HG03097 (cell line): ENCODE results near the gene ARPC2.
A peak's percentile ranks its signal among the peaks of the same experiment; 100 is the strongest.

Experiments used
- ATAC-seq: cut with Tn5 transposase; IDR thresholded peaks from one replicate; pipeline ENCODE4 v1.9.1; 2021; ENCODE audit not compliant: unreplicated experiment, low FRiP score

ARPC2 gene

GRCh38 chr2:218252509-218253231 is 35.7 kb downstream of the ARPC2 start:
- no peak for ATAC-seq

GRCh38 chr2:218253232-218253625 is 36.2 kb downstream of the ARPC2 start:
- no peak for ATAC-seq

- ATAC-seq = no peak
Observed at GRCh38 chr2:218255446-218255845, 38.5 kb downstream of the ARPC2 start.

GRCh38 chr2:218256612-218257350 is 39.8 kb downstream of the ARPC2 start:
- no peak for ATAC-seq

DNA sequence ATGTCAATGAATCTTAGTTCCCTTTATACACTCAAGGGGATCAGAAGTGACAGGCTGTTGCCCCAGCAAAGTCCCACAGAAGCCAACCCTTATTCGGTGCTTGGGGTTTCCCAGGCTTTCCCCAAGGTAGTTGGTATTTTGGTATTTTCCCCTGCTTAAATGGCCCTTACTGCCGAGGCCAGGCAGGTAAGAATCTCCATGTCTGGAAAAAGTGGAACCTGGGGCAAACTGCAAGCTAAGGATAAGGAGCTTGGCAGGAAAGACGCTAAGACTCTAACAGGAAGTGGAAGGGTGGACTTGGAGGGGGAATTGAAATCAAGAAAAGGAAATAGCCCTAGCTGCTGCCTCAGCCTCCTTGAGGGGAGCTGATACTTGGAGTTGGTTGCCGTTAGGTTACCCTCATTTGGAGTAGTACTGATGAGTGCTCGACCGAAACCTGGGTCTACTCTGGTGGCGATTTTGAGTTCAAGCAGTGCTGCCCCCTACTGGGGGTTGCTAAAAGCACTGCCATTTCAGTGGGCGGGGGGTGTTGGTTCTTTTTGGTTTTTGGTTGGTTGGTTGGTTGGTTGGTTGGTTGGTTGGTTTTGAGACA is 40.5 kb downstream of the ARPC2 start:
- ATAC-seq = peak; percentile 55

- no peak for ATAC-seq
Observed at GRCh38 chr2:218259099-218259961, 42.3 kb downstream of the ARPC2 start.

- no peak for ATAC-seq
Observed at GRCh38 chr2:218260166-218260565, 43.2 kb downstream of the ARPC2 start.

DNA sequence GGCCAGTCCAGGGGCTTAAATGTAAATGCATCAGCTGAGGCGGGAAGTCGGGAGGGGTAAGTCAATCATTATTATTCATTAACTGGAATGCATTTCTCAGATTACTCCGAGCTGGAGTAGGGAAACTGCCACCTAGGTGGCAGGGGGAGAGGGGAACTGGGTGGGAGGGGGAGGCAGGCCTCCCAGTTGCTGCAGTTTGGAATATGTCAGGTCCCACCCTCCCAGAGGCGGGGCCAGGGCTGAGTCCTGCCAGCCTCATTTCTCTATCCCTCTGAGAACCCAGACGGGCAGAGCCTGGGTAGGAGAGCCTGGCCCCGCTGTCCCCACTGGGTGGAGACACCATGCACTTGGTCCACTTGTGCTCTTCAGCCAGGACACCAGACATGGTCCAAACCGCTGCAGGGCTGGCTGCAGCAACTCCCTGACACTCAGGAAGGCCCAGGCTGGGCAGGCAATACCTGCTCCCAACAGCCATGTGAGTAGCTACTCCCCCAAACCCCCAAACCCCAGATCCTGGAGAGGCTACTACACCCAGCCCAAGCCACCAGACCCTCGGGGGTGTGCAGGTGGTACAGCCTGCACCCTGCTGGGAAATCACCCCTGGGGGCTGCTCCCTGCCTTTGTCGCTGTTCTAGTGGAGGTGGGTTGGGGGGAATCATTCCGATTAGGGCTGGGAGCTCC is 43.9 kb downstream of the ARPC2 start, which contains the start of gene GPBAR1:
GPBAR1 (plus strand) TSS at position 274 of the 681 bp plus-strand sequence. CDS start 1,710 bp downstream, outside the sequence.
- ATAC-seq = no peak

DNA sequence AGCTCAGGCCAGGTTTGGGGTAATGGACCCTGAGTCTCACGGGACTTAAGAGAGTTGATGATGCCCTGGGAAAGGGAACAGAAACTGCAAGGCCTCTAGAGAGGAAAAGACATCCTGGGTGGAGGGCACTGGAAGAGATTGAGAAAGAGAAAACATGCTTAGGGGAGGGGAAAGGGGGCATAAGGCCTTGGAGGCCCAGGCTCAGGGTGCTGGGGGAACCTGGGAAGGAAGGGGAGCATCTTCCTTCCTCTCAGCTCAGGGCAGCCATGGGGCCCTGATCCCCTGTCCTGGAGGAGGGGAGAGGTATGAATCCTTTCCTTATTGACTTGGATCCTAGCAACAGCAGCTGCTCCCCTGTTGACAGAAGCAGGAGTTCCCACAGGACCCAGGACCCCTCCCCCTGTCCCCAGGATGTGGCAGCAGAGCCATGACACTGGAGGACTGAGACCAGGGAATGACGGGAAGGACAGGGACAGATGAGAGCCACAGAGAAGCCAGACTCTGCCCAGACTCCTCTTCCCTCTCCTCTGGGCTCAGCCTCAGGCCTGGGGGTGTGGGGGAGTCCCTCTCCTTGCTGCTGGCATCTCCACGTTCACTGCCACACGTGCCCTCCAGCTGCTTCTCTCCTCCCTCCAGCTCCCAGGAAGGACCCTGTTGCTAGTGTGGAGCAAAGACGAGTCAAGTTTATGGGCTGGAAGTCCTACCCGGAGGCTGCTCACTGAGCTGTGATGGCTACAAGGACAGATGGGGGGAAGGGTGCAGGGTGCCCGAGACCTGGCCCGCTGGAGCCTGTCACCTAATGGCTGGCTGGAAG is 44.6 kb downstream of the ARPC2 start:
- no peak for ATAC-seq

- no peak for ATAC-seq
Observed at GRCh38 chr2:218262237-218262600, 45.2 kb downstream of the ARPC2 start.

- no peak for ATAC-seq
Observed at GRCh38 chr2:218262631-218263586, 45.9 kb downstream of the ARPC2 start.

- ATAC-seq = no peak
Observed at GRCh38 chr2:218263817-218264641, 47.0 kb downstream of the ARPC2 start.

- no peak for ATAC-seq
Observed at GRCh38 chr2:218264773-218265561, 48.0 kb downstream of the ARPC2 start.

GRCh38 chr2:218265626-218266025 is 48.6 kb downstream of the ARPC2 start:
- ATAC-seq = no peak

DNA sequence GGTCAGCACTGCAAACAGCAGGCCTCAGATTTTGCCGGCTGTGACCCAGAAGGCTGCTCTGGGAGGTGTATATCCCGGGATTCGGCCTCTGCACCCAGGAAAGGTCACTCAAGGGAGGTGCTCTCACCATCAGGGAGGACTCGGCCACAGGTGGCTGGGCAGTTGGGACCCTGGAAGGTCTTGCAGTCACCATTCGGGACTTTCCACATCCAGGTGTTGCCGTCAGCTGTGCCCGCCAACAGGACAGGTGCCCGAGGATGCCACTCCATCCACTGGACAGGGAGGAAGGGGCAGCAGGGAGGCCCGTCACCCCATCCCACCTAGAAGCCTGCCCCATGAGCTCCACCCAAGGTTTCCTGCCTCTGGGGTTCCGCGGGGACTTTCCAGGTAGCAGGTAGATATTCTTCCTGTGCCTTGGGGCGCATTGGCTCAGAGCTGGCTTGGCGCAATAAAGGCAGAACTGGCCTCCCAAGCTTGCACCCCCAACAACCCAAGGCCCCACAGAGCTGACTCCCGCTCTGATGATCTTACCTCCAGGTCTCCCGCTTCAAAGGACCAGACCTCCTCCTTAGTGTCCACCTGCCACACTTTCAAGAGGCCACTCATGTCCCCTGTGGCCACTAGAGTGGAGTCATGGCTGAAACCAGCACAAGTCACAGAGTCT is 49.5 kb downstream of the ARPC2 start:
- ATAC-seq = no peak

GRCh38 chr2:218267259-218267658 is 50.3 kb downstream of the ARPC2 start:
- no peak for ATAC-seq
